Endodermal cell (in vitro differentiated cells): Measurements from ENCODE around the gene ATAD2B. TPM values are rescaled to one million over a fixed set of nuclear protein-coding genes. Genes with fewer than 3 reads are reported as not detected.
A peak's percentile ranks its signal among the peaks of the same experiment; 100 is the strongest.

ENCODE experiments used
- DNase-seq: peaks from one replicate; pipeline ENCODE4 v3.0.0-alpha.2; 2017
- H3K27ac ChIP-seq: 2 replicates; pipeline ENCODE4 v1.5.1; 2013; ENCODE audit warnings: mild to moderate bottlenecking, low read depth, low read length, moderate library complexity
- H3K27me3 ChIP-seq: 2 replicates; pipeline ENCODE4 v1.6.1; 2013; ENCODE audit warnings: mild to moderate bottlenecking, low read length, moderate library complexity; ENCODE audit not compliant: insufficient read depth, control insufficient read depth, poor library complexity, severe bottlenecking
- H3K36me3 ChIP-seq: 2 replicates; pipeline ENCODE4 v1.7.0; 2013; ENCODE audit warnings: mild to moderate bottlenecking, low read length, moderate library complexity; ENCODE audit not compliant: control insufficient read depth, insufficient read depth
- H3K4me1 ChIP-seq: one replicate; pipeline ENCODE4 v1.7.0; 2013; ENCODE audit warnings: low read length; ENCODE audit not compliant: control insufficient read depth, insufficient read depth
- H3K4me3 ChIP-seq: 2 replicates; pipeline ENCODE4 v1.5.1; 2013; ENCODE audit warnings: mild to moderate bottlenecking, low read length, moderate library complexity
- H3K9ac ChIP-seq: 2 replicates; pipeline ENCODE4 v1.6.1; 2013; ENCODE audit warnings: mild to moderate bottlenecking, low read length, moderate library complexity; ENCODE audit not compliant: poor library complexity, severe bottlenecking; ENCODE audit errors: extremely low read depth
- H3K9me3 ChIP-seq: 2 replicates; pipeline ENCODE4 v1.6.1; 2013; ENCODE audit warnings: mild to moderate bottlenecking, low read length, moderate library complexity; ENCODE audit not compliant: control insufficient read depth
- H3K27ac Mint-ChIP-seq: 2 replicates; pipeline ENCODE4 v1.8.0; 2020; ENCODE audit warnings: mixed read lengths
- H3K27me3 Mint-ChIP-seq: 2 replicates; pipeline ENCODE4 v1.8.0; 2021; ENCODE audit warnings: mild to moderate bottlenecking, mixed read lengths; ENCODE audit not compliant: insufficient read depth
- H3K36me3 Mint-ChIP-seq: 2 replicates; pipeline ENCODE4 v1.8.0; 2020; ENCODE audit warnings: low read depth, mixed read lengths
- H3K4me1 Mint-ChIP-seq: 2 replicates; pipeline ENCODE4 v1.8.0; 2020; ENCODE audit warnings: mixed read lengths
- H3K4me3 Mint-ChIP-seq: 2 replicates; pipeline ENCODE4 v1.8.0; 2020; ENCODE audit warnings: mild to moderate bottlenecking, moderate library complexity, mixed read lengths
- H3K9me3 Mint-ChIP-seq: 2 replicates; pipeline ENCODE4 v1.8.0; 2020; ENCODE audit warnings: mild to moderate bottlenecking, mixed read lengths
- WGBS, 2 experiments: methylation state at CpG; one replicate each; pipeline versions ENCODE4 v1.1.5 to v1.1.7; 2013; ENCODE audit warnings: missing lambda C conversion rate in 2 of 2, mixed read lengths in 1 of 2; ENCODE audit not compliant: insufficient coverage in 1 of 2, insufficient read length in 1 of 2; 5-methylcytosine and 5-hydroxymethylcytosine counted together
- total RNA-seq, 2 donors: library from RNA; stranded (reverse); fragmentation: NEBNext Ultra II Directional in 1 of 2; extraction: Animal tissue kit (Norgen Biotek cat#: 25700) in 1 of 2; gene quantifications; 2 replicates in 1 of 2; 3 replicates in 1 of 2; pipeline ENCODE4 v1.2.1, GENCODE V29; 2021
- TF ChIP-seq, protein P1 (sequence below): fragments of 200-600 bp; sonication (generic); conservative IDR thresholded peaks from 2 replicates; pipeline ENCODE4 v1.5.0; 2021; ENCODE audit warnings: antibody characterized with exemption, mild to moderate bottlenecking

ATAD2B gene
- total RNA-seq, 2 donors from 2014 or later, result 18.6 to 20.7 TPM

DNA sequence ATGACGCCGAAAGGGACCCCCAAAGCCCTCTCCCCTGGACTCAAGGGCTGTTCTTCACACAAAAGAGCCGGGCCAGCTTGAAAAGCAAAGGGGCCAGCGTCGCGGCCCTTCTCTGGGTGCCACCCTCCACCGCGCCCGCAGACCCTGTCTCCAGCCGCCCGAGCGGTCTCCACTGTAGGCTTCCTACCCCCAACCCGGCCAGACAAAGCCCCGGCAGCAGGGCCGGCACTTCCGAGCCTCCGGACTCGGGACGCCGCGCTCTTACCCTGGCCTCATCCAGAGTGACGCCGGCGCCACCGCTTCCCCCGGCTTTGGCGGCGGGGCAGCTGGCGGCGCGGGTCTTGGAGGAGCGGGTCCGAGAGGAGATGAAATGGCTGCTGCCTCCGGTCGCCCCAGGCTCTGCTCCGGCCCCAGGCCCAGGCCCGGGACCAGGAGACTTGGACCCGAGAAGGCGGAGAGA lies 603 bp downstream of the ATAD2B start:
- Mint-ChIP-seq H3K9me3 (no peaks in the 10 kb centered on the region), H3K4me3 (peak overlapping the region; percentile 96), H3K36me3 (peaks cover 11% of the 10 kb centered on the region), H3K4me1 (peaks cover 23% of the 10 kb centered on the region), H3K27me3 (no peaks in the 10 kb centered on the region), H3K27ac (peak overlapping the region; percentile 98)
- Histone ChIP-seq H3K27ac (peak overlapping the region; percentile 93), H3K9ac (peak overlapping the region; percentile 95), H3K36me3 (no peaks in the 10 kb centered on the region), H3K9me3 (no peaks in the 10 kb centered on the region), H3K27me3 (no peaks in the 10 kb centered on the region), H3K4me1 (no peaks in the 10 kb centered on the region), H3K4me3 (peak overlapping the region; percentile 95)
- TF ChIP-seq, protein P1, sequence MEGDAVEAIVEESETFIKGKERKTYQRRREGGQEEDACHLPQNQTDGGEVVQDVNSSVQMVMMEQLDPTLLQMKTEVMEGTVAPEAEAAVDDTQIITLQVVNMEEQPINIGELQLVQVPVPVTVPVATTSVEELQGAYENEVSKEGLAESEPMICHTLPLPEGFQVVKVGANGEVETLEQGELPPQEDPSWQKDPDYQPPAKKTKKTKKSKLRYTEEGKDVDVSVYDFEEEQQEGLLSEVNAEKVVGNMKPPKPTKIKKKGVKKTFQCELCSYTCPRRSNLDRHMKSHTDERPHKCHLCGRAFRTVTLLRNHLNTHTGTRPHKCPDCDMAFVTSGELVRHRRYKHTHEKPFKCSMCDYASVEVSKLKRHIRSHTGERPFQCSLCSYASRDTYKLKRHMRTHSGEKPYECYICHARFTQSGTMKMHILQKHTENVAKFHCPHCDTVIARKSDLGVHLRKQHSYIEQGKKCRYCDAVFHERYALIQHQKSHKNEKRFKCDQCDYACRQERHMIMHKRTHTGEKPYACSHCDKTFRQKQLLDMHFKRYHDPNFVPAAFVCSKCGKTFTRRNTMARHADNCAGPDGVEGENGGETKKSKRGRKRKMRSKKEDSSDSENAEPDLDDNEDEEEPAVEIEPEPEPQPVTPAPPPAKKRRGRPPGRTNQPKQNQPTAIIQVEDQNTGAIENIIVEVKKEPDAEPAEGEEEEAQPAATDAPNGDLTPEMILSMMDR, result no peak
- 0% methylated on average over 11 to 39 of the region's 39 CpGs for WGBS, 2 experiments
- peak; percentile 84 for DNase-seq

DNA sequence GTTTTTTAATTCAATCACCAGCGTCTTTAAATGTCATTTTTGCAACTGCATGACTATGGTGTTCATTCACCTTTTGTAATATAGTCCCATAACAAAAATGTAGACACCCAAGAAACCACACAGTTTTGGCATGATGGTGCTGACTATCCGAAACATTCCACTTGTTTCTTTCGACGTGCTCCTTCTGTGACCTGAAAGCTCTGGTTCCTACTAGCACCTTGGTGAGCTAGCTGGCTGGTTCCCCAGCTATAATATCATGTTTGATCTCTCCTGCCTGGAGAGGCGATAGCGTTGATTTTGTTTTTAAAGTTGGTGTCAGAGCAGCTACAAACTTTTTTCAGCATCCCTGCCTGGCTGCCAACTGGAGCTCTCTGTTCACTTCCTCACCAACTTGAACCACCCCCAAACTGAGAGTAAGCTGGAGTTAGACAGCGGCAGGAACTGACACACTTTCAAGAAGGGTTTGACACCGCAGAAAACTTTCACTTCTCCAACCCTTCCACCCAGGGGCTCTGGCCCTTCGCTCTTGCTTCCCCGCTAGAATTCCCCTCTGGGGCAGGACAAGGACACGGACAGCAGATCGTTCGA lies 1.1 kb downstream of the ATAD2B start:
- peaks cover 23% of the 10 kb centered on the region for H3K4me1 Mint-ChIP-seq
- H3K4me3 Mint-ChIP-seq, result peak overlapping the region; percentile 96
- Histone ChIP-seq H3K9me3 (no peaks in the 10 kb centered on the region), H3K9ac (peak overlapping the region; percentile 95), H3K4me3 (peak overlapping the region; percentile 95), H3K36me3 (no peaks in the 10 kb centered on the region), H3K27ac (peak overlapping the region; percentile 93), H3K4me1 (no peaks in the 10 kb centered on the region), H3K27me3 (no peaks in the 10 kb centered on the region)
- H3K36me3 Mint-ChIP-seq, result peaks cover 8% of the 10 kb centered on the region
- H3K9me3 Mint-ChIP-seq, result no peaks in the 10 kb centered on the region
- no peaks in the 10 kb centered on the region for H3K27me3 Mint-ChIP-seq
- no peak for DNase-seq
- 3 to 6% methylated on average over 5 to 13 of the region's 13 CpGs for WGBS, 2 experiments
- TF ChIP-seq, protein P1, result no peak
- H3K27ac Mint-ChIP-seq, result peak overlapping the region; percentile 98

DNA sequence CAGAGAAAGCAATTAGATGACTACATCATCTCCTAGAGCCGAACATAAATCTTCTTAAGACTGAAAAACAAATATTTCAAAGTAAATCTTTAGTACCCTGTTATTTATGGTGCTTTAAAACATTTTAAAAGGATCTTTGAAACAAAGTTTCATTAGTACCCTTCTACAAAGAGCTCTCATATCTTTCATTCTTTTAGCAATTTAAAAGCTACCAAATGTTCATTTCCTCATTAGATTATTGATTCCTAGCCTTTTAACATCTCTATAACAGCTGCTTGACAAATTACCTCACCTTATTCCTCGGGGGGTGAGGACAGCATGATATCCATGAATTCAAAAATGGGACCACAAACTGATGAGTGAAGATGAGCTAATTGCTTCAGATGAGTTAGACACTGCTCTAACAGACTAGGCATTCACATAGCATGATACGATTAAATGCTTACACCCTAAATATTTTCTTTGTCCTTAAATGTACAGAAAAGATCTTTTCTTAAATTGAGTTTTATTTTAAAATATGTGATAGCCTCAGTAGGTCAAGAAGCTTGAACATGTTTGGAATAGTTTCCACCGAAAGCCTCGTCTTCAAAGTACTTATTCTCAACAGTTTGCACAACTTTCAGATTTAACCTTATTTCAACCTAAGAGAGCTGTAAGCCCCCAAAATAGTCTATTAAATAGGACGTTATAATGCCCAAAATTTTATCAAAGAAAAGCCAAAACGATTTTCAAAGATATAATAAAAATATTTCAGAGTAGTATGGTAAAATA lies 2.1 kb downstream of the ATAD2B start:
- DNase-seq, result no peak
- Histone ChIP-seq H3K4me3 (peak overlapping the region; percentile 95), H3K36me3 (no peaks in the 10 kb centered on the region), H3K27ac (no peak overlapping the region), H3K4me1 (no peaks in the 10 kb centered on the region), H3K27me3 (no peaks in the 10 kb centered on the region), H3K9me3 (no peaks in the 10 kb centered on the region), H3K9ac (peak overlapping the region; percentile 95)
- H3K9me3 Mint-ChIP-seq, result no peaks in the 10 kb centered on the region
- peak overlapping the region; percentile 96 for H3K4me3 Mint-ChIP-seq
- H3K36me3 Mint-ChIP-seq, result peaks cover 4% of the 10 kb centered on the region
- TF ChIP-seq, protein P1, result no peak
- no peaks in the 10 kb centered on the region for H3K27me3 Mint-ChIP-seq
- H3K4me1 Mint-ChIP-seq, result peaks cover 23% of the 10 kb centered on the region
- H3K27ac Mint-ChIP-seq, result no peak overlapping the region
- 72 to 90% methylated on average over 3 to 7 of the region's 7 CpGs for WGBS, 2 experiments
